D341Med (cell line): ENCODE results near the gene TMEM30B.

Experiments used
- DNase-seq: peaks from one replicate; pipeline ENCODE4 v3.0.0; 2012; ENCODE audit warnings: low spot score

The TMEM30B gene

DNA sequence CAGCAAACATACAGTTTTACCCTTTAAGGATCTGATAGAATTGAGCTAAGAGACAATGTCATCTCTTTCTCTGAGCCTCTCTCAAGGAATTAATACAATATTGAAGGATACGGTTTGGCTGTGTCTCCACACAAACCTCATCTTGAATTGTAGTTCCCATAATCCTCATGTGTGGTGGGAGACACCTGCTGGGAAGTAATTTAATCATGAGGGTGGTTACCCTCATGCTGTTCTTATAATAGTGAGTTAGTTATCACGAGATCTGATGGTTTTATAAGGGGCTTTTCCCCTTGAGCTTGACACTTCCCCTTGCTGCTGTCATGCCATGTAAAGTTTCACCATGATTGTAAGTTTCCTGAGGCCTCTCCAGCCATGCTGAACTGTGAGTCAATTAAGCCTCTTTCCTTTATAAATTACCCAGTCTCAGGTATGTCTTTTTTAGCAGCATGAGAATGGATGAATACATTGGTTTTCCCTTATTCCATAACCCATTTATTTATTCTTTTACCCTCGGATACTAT, 47.6 kb downstream of the TMEM30B start:
- no peak for DNase-seq

DNA sequence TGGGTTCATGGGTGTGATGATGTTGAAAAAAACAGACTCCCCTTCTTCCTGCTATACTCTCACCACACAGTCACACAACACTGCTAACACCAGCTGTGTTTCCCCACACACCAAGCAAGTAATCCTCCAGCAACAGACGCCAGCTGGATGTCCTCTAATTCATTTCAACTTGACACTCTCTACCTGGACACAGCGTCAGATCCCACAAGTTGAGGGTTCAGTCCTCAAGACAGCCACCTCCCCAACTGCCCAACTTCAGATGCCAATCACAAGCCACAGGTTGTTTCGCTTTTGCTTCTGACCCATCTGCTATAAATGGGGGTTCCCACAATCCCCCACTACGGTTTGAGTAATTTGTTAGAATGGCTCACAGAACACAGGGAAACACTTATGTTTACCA, 49.3 kb downstream of the TMEM30B start:
- DNase-seq = no peak

- no peak for DNase-seq
Measured at GRCh38 chr14:61229981-61230380, 51.2 kb downstream of the TMEM30B start.

- DNase-seq = no peak
Measured at GRCh38 chr14:61229475-61229888, 51.7 kb downstream of the TMEM30B start.

DNA sequence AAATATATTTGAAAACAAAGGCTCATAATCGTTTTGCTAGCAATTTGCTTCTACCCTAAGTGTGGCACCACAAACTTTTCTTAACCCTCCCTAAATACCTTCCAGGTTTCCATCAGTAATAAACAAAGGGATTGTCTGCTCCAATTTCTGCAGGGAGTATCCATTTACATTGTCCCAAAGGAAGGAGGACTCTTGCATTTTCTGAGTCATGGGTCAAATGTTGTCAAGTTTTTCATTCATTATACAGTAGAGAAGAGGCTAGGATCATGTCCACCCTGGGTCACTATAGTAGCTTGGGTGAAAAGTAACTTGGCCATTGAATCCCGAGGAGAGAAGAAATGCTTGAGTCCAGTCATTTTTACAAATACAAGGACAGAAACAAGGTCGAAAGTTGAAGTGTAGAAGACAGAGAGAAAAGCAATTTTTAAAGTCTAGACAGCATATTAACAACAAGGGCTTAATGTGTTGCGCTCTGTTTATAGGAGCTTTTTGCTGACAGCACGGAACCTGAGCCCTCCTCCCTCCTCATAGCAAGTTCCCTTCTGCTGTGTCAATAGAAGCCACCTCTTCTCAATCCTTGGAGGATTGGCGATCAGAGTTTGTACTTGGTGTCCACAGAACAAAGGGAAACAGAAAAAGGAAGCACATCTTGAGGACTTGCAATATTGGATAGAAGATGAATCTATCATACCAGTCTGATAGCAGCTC, 53.1 kb downstream of the TMEM30B start:
- DNase-seq = no peak
